ENCODE data around the gene SLC52A1.

GRCh38 chr17:5043524-5043923, 8.3 kb upstream of the SLC52A1 start:
- TF ChIP-seq POLR2A (IDR thresholded peaks at IDR 0.05): no peak
- TF ChIP-seq, protein P1, sequence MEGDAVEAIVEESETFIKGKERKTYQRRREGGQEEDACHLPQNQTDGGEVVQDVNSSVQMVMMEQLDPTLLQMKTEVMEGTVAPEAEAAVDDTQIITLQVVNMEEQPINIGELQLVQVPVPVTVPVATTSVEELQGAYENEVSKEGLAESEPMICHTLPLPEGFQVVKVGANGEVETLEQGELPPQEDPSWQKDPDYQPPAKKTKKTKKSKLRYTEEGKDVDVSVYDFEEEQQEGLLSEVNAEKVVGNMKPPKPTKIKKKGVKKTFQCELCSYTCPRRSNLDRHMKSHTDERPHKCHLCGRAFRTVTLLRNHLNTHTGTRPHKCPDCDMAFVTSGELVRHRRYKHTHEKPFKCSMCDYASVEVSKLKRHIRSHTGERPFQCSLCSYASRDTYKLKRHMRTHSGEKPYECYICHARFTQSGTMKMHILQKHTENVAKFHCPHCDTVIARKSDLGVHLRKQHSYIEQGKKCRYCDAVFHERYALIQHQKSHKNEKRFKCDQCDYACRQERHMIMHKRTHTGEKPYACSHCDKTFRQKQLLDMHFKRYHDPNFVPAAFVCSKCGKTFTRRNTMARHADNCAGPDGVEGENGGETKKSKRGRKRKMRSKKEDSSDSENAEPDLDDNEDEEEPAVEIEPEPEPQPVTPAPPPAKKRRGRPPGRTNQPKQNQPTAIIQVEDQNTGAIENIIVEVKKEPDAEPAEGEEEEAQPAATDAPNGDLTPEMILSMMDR (IDR thresholded peaks at IDR 0.05): no peak

All from adrenal gland (tissue), 5 donors.